Endodermal cell (in vitro differentiated cells): ENCODE results near the gene MTMR3. TPM values are rescaled to one million over a fixed set of nuclear protein-coding genes. Genes with fewer than 3 reads are reported as not detected.
A peak's percentile ranks its signal among the peaks of the same experiment; 100 is the strongest.

Experiments
- DNase-seq: peaks from one replicate; pipeline ENCODE4 v3.0.0-alpha.2; 2017
- H3K27ac ChIP-seq: 2 replicates; pipeline ENCODE4 v1.5.1; 2013; ENCODE audit warnings: mild to moderate bottlenecking, low read depth, low read length, moderate library complexity
- H3K27me3 ChIP-seq: 2 replicates; pipeline ENCODE4 v1.6.1; 2013; ENCODE audit warnings: mild to moderate bottlenecking, low read length, moderate library complexity; ENCODE audit not compliant: insufficient read depth, control insufficient read depth, poor library complexity, severe bottlenecking
- H3K36me3 ChIP-seq: 2 replicates; pipeline ENCODE4 v1.7.0; 2013; ENCODE audit warnings: mild to moderate bottlenecking, low read length, moderate library complexity; ENCODE audit not compliant: control insufficient read depth, insufficient read depth
- H3K4me1 ChIP-seq: one replicate; pipeline ENCODE4 v1.7.0; 2013; ENCODE audit warnings: low read length; ENCODE audit not compliant: control insufficient read depth, insufficient read depth
- H3K4me3 ChIP-seq: 2 replicates; pipeline ENCODE4 v1.5.1; 2013; ENCODE audit warnings: mild to moderate bottlenecking, low read length, moderate library complexity
- H3K9ac ChIP-seq: 2 replicates; pipeline ENCODE4 v1.6.1; 2013; ENCODE audit warnings: mild to moderate bottlenecking, low read length, moderate library complexity; ENCODE audit not compliant: poor library complexity, severe bottlenecking; ENCODE audit errors: extremely low read depth
- H3K9me3 ChIP-seq: 2 replicates; pipeline ENCODE4 v1.6.1; 2013; ENCODE audit warnings: mild to moderate bottlenecking, low read length, moderate library complexity; ENCODE audit not compliant: control insufficient read depth
- H3K27ac Mint-ChIP-seq: 2 replicates; pipeline ENCODE4 v1.8.0; 2020; ENCODE audit warnings: mixed read lengths
- H3K27me3 Mint-ChIP-seq: 2 replicates; pipeline ENCODE4 v1.8.0; 2021; ENCODE audit warnings: mild to moderate bottlenecking, mixed read lengths; ENCODE audit not compliant: insufficient read depth
- H3K36me3 Mint-ChIP-seq: 2 replicates; pipeline ENCODE4 v1.8.0; 2020; ENCODE audit warnings: low read depth, mixed read lengths
- H3K4me1 Mint-ChIP-seq: 2 replicates; pipeline ENCODE4 v1.8.0; 2020; ENCODE audit warnings: mixed read lengths
- H3K4me3 Mint-ChIP-seq: 2 replicates; pipeline ENCODE4 v1.8.0; 2020; ENCODE audit warnings: mild to moderate bottlenecking, moderate library complexity, mixed read lengths
- H3K9me3 Mint-ChIP-seq: 2 replicates; pipeline ENCODE4 v1.8.0; 2020; ENCODE audit warnings: mild to moderate bottlenecking, mixed read lengths
- CTCF ChIP-seq: fragments of 200-600 bp; sonication (generic); conservative IDR thresholded peaks from 2 replicates; pipeline ENCODE4 v1.5.0; 2021; ENCODE audit warnings: antibody characterized with exemption, mild to moderate bottlenecking
- WGBS, 2 experiments: methylation state at CpG; one replicate each; pipeline versions ENCODE4 v1.1.5 to v1.1.7; 2013; ENCODE audit warnings: missing lambda C conversion rate in 2 of 2, mixed read lengths in 1 of 2; ENCODE audit not compliant: insufficient coverage in 1 of 2, insufficient read length in 1 of 2; 5-methylcytosine and 5-hydroxymethylcytosine counted together
- total RNA-seq, 2 donors: library from RNA; stranded (reverse); fragmentation: NEBNext Ultra II Directional in 1 of 2; extraction: Animal tissue kit (Norgen Biotek cat#: 25700) in 1 of 2; gene quantifications; 2 replicates in 1 of 2; 3 replicates in 1 of 2; pipeline ENCODE4 v1.2.1, GENCODE V29; 2021

Gene MTMR3
- total RNA-seq, 2 donors from 2014 or later: 30.9 to 41.3 TPM

- Histone ChIP-seq H3K36me3 (no peaks in the 10 kb centered on the region), H3K9ac (no peak overlapping the region), H3K27me3 (no peaks in the 10 kb centered on the region), H3K9me3 (no peaks in the 10 kb centered on the region), H3K27ac (no peak overlapping the region), H3K4me1 (no peaks in the 10 kb centered on the region), H3K4me3 (no peak overlapping the region)
- Mint-ChIP-seq H3K9me3 (no peaks in the 10 kb centered on the region), H3K4me3 (no peak overlapping the region), H3K36me3 (no peaks in the 10 kb centered on the region), H3K27me3 (no peaks in the 10 kb centered on the region), H3K27ac (peak overlapping the region; percentile 13), H3K4me1 (peaks cover 29% of the 10 kb centered on the region)
- WGBS, 2 experiments: 79 to 93% methylated on average over 3 to 5 of the region's 5 CpGs
- TF ChIP-seq CTCF: no peak
- DNase-seq: no peak
Measured at GRCh38 chr22:29916007-29916544, 33.1 kb downstream of the MTMR3 start.

DNA sequence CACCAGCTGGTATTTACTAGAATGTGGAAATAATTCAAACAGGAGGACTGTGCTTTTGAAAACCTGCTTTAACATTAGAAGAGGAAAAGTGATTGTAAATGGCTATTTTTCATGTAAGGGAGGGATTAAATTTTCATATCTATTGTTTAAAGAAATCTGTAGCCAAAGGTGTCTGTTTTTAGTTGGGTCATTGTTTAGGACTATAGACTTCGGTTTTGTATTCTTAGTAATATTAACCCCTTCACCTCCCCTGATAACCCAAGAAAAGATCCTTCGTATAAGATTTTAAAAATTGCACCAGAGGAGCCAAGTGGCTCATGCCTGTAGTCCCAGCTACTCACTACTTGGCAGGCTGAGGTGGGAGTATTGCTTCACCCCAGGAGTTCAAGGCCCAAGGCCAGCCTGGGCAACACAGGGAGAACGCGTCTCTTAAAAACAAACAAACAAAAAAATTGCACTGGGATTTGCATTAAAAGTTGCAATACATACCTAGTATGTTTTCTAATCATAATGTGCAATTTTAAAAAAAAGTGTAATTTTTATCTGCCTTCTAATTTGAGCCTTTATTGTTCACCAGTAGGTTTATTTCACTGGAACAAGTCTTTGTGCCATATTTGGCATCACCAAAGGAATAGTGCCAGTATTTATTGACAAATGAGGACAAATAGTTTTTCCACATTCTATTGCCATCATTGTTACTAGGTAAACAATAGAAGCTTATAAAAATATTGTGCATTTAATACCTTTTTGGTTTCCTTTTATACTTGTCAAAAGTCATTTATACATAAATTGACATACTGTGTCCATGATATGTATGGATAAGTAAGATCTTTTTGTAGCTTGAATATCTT, 34.3 kb downstream of the MTMR3 start:
- H3K4me1 ChIP-seq: no peaks in the 10 kb centered on the region
- H3K27ac ChIP-seq: no peak overlapping the region
- no peak overlapping the region for H3K4me3 ChIP-seq
- no peaks in the 10 kb centered on the region for H3K27me3 ChIP-seq
- Mint-ChIP-seq H3K4me3 (no peak overlapping the region), H3K9me3 (peaks cover 2% of the 10 kb centered on the region), H3K27me3 (no peaks in the 10 kb centered on the region), H3K4me1 (peaks cover 29% of the 10 kb centered on the region), H3K27ac (no peak overlapping the region), H3K36me3 (no peaks in the 10 kb centered on the region)
- TF ChIP-seq CTCF: no peak
- no peak for DNase-seq
- H3K9me3 ChIP-seq: no peaks in the 10 kb centered on the region
- 66% methylated on average over 3 of the region's 4 CpGs; no CpG with 5 or more reads in 1 of the 2 experiments for WGBS, 2 experiments
- no peaks in the 10 kb centered on the region for H3K36me3 ChIP-seq
- no peak overlapping the region for H3K9ac ChIP-seq

DNA sequence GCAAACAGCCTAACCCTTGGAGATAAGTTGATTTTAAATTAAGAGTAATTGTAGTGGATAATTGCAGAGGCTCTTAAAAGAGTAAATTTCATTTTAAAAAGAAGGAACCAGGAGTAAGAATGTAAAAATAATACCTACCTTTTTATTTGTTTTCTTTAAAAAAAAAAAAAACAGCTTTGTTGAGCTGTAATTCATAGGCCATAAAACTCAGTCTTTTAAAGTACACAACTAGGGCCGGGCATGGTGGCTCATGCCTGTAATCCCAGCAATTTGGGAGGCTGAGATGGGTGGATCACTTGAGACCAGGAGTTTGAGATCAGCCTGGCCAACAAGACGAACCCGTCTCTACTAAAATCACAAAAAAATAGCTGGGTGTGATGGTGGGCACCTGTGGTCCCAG, 42.4 kb downstream of the MTMR3 start:
- Mint-ChIP-seq H3K27ac (no peak overlapping the region), H3K4me1 (no peaks in the 10 kb centered on the region), H3K36me3 (no peaks in the 10 kb centered on the region), H3K4me3 (no peak overlapping the region), H3K9me3 (peaks cover 11% of the 10 kb centered on the region), H3K27me3 (no peaks in the 10 kb centered on the region)
- Histone ChIP-seq H3K4me3 (no peak overlapping the region), H3K36me3 (peaks cover 3% of the 10 kb centered on the region), H3K27me3 (no peaks in the 10 kb centered on the region), H3K4me1 (no peaks in the 10 kb centered on the region), H3K9me3 (peaks cover 11% of the 10 kb centered on the region), H3K9ac (no peak overlapping the region), H3K27ac (no peak overlapping the region)
- DNase-seq: no peak
- 95% methylated on average over 3 of the region's 3 CpGs; no CpG with 5 or more reads in 1 of the 2 experiments for WGBS, 2 experiments
- TF ChIP-seq CTCF: no peak
